ENCODE measurements around the gene ABCC11. TPM values are rescaled to one million over a fixed set of nuclear protein-coding genes. Genes with fewer than 3 reads are reported as not detected.

ABCC11 gene
- total RNA-seq: 0.31 TPM

DNA sequence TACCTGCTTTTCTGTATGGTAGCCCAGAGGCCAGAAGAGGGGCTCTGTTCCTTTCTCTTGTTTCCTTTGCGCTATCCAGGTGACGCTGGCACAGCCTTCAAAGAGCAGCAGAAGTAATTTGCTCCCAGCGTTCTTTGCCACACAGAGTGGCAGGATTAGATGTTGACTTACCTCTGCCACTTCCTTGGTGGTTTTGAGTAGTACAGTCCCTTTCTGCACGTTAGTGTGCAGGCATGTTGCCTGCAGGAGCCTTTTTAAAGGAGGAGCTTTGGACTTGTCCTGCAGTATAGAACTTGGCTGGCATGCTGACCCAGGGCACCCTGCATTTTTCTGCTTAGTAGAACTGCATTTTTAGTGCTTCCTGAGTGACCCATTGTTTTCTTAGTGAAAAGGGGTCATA, at the start of gene ABCC11:
Gene ABCC11 (minus strand): TSS at position 229 of the 400 bp plus-strand sequence. CDS start 15,618 bp downstream, outside the sequence.

GRCh38 chr16:48244080-48244862, 3.1 kb downstream of the ABCC11 start, which contains the start of gene LONP2:
TSS of gene LONP2 (plus strand) at chr16:48244300. CDS start at chr16:48244389, 89 bp downstream.

DNA sequence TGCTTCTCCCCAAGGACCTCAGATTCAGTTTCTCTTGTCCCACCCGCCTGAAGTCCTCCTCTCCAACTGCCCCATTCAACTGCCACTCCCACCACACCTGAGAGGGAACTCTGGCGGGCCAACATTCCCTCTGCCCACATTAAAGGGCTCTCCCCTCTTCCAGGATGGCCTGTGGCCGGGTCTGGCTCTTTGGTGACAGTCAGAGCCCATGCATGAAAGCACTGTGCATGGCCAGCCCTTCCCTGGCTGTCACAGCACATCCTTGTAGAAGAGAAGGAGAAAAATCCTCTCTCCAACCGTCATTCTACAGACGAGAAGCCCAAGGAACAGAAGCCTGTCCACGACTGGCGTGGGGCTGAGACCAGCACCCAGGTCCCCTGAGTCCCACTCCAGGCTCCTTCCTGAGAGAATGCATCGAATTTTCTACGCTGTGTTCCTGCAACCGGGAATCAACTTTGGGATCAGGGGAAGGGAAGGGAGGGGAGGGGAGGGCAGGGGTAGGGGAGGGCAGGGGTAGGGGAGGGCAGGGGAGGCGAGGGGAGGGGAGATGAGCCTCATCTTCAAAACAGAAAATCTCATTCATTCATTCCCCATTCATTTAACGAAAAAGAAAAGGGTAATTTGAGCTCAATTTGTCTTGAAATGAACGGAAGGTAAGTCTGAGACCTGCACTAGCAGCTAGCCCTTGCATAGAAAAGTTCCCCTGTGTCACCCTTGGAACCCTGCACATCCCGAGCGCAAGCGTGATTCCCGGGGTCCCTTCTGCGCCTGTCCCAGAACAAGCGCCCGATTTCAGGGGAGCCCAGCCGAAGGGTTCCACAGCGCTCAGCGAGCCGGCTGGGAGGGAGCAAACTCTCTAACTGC, 91.2 kb downstream of the ABCC11 start, which contains the start of gene ABCC12:
Gene ABCC12 (minus strand): TSS at position 68 of the 864 bp plus-strand sequence. CDS start 9,569 bp downstream, outside the sequence.

Other genes with a start within 250 kb of the ABCC11 start
- 1.3 TPM for gene ABCC12, start 91.5 kb downstream of the ABCC11 start, total RNA-seq
- gene LONP2, start 3.2 kb downstream of the ABCC11 start, total RNA-seq: 80.8 TPM
- 133 TPM for gene SIAH1, start 137.9 kb upstream of the ABCC11 start, total RNA-seq